Measurements from ENCODE around the gene DTNB.

Gene DTNB

DNA sequence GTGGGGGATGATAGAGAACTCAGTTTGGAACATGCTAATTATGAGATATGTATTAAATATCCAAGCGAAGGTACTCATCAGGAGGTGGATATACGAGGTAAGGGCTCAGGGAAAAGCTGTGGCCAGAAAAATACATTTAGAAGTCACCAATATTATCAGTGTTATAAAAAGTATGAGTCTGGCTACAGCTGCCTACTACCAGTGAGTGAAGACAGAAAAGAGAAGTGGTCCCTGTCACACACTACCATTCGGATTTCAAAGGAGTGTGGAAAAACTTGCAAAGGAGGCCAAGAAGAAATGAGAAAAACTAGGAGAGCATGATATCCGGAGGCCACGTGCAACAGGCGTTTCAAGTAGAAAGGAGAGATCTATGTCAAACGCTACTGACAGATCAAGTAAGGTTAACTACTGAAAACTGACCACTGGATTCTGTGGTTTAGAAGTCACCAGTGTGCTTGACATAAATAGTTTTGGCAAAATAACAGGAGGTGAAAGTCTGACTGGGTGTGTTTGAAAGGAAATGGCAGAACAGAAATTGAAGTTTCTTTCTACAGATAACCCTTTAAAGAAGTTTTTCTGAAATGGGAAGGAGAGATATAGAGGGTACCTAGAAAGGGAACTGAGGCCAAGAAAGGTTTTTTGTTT lies 213.0 kb downstream of the DTNB start:
- DNase-seq (ENCODE audit: low read depth in 2 of 2): no peak

DNA sequence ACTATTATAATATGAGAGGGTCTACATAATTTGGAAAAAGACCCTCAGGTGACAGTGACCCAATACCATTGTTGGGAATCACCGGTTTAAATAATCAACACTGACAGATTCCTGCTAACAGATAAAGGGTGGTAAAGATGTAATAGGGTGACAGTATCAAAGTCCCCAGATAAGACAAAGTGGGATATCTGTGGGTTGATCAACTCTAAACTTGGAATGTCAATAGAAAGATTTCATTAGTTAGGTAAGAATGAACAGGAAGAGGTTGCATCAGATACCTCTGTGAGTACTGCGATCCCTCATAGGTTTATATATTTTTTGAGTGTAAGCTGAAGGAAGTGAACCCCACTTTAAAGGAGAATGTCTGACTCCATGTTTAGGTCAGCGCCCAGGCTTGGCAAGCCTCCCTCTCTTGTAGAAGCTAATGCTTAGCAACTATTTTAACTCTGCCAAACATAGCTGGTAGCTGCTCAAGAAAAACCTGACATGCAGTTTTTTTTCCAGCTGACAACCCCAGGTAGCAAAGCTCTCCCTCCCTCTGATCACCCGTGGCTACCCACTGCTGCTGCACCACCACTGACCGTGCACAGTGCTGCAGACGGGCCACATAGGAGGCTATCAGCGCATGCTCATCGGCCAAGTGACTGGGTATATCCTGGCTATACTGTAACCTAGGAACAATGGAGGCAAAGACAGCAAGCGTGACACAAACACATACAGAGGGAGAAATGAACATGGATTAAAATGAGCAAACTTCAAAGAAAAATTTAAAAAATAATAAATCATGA lies 218.4 kb downstream of the DTNB start:
- no peak for DNase-seq (ENCODE audit: low read depth in 2 of 2)

DNA sequence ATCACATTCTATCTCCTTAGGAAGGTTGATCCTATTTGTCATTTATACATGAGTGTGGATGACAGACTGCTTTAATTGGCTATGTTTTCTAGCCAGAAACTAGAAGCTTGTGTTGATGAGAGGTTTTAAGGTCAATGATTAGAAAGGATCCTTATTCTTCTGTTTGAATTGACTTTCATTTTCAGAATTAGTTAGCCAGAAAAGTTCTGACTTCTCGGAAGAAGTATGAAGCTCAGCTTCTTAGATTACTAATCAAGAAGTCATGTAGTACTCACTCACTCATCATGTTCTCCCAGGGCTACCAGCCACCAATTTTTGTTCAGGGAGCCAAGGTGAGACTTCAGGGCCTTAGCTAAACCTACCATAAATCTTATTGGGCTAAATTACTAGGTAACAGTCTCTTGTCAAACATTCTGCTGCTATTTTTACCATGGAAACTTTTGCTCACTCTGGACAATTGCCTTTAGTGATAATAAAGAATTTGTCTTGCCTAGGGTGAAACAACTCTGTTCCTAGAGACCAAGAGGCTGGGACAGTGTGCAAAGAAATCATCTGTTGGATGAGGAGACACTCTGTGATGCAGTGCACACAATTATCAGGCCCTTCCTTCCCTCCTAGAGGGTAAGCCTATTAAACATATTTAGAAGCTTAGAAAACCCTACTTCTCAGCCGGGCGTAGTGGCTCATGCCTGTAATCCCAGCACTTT lies 220.0 kb downstream of the DTNB start:
- DNase-seq (ENCODE audit: low read depth in 2 of 2): no peak

DNA sequence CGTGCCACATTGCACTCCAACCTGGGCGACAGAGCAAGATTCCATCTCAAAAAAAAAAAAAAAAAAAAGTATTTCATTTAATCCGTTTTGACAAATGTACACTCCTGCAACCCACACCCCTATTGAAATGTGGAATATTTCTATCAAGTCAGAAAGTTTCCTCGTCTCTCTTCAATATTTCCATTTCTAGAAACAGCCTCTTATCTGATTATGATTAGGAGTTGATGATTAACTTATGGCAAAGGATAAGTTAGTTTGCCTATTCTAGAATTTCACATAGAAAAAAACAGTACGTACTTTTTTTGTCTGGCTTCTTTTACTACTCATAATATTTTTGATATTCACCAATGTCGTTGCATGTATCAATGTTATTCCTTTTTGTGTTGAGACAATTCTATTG lies 224.6 kb downstream of the DTNB start:
- DNase-seq (ENCODE audit: low read depth in 2 of 2): no peak

DNA sequence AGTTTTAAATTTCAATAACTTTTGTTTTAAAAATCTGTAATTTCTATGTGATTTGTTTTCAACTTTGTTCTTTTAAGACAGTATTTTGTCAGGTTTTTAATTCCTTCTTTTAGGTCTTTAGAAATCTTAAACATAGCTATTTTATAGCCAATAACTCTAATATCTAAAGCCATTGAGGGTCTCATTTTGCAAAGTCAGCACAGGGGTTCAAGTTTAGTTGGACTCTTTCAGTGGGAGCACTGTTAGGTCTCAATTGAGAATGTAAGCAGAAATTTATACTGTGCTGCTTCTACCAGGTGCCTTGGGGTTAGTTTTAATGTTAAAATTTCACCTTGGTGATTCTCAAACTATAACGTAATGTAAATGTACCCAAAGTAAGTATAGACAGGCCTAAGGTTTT lies 226.4 kb downstream of the DTNB start:
- DNase-seq (ENCODE audit: low read depth in 2 of 2): no peak

DNA sequence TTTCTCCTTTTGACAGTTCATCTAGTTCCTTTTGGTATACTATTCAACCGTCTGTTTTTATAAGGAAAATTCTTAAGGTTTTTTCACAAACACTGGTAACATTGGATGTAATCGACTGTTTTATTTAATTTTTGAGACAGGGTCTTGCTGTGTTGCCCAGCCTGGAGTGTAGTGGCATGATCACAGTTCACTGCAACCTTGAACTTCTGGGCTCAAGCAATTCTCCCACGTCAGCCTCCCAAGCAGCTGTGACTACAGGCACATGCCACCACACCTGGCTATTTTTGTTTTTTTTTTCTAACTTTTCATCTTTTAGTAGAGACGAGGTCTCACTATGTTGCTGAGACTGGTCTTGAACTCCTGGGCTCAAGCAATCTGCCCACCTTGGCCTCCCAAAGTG lies 227.3 kb downstream of the DTNB start:
- DNase-seq (ENCODE audit: low read depth in 2 of 2): no peak

DNA sequence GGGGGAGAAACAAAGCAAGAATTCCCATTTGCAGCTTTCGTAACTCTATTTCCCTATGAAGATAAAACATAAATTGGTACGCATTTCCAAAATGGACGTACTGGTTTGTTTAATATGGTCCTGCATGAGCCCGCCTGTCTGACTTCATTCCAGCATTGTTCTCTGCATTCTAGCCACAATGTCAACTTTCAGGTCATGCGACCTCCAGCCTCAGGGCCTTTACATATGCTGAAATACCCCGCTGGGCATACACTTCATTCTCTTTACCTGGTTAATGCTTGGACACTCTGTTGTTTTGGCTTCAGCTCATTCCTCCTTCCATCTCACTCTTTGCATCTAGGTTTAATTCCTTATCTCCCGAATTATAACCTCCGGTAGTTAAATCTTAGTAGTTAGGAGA lies 227.9 kb downstream of the DTNB start:
- no peak for DNase-seq (ENCODE audit: low read depth in 2 of 2)

DNA sequence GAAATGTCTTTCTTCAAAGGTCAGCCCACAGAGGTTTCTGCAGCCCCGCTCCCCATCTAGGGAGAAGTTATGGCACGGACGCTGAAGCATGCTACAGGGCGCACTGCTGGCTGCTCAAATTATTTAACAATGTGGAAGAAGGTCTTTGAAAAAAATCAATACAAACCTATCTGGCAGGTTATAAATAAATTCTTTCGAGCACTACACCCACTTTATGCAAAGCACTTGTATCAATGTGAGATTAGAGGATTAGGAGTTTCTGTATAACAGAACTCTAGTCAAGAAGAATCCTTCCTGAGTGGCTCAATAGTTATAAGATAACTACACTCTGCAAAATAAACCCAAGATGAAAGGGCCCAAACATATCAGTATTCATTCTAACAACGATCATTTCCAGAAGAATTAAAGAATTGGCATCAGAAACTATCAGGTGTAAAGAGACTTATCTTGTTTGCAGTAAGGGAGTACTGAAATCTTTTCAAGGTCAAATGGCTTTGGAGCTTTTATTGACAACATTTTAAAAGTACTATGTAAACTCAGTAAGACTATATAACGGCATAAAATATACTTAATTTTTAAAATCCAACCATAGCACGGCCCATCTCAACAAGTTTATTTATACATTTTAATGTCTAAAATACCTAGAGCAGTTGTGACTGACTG lies 228.6 kb downstream of the DTNB start:
- no peak for DNase-seq (ENCODE audit: low read depth in 2 of 2)

DNA sequence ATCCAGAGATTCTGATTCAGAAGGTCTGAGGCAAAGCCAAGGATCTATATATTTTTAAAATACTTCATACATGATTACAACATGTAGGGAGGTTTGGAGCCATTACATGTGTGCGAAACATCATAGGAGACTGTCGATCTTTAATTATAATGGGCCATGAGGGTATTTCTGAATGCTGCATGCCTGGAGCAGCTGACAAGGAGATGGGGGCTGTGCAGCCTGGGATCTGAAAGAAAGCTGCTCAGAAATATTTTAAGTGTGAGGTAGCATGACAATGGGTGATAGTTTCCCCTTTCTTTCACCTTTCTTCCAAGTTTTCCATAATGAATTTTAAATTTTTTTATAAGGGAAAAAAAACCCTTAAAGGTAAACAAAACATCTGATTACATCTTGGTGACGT lies 229.6 kb downstream of the DTNB start:
- no peak for DNase-seq (ENCODE audit: low read depth in 2 of 2)

DNA sequence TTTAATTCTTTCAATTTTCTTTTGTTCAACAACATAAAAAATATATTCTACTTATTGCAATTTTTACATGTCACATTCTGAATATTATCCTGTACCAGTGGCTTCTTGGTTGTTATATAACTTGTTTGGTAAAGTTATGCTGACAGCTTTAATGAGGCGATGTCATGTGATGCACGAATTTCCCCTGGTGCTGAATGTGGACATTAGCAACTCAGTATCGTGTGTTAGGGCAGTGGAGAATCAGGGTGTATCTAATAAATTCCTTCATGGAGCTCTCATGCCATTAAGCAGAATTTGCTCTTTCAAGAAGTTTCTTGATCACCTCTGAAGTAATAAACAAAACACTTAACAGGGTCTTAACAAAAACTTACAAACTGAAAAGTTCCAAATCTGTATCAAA lies 232.0 kb downstream of the DTNB start:
- DNase-seq (ENCODE audit: low read depth in 2 of 2): no peak

DNA sequence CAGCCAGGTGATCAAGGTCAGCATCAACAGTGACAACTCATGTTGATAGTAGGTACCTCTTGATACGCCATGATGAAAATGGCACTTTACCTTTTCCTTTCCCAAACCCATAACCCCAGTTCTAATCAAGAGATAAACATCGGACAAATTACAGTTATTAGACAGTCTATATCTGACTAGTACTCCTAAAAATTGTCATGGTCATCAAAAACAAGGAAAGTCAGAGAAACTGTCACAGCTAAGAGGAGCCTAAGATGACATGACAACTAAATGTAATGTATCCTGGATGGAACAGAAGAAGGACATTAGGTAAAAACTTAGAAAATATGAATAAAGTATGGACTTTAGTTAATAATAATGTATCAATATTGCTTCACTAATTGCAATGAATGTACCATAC lies 234.6 kb downstream of the DTNB start:
- DNase-seq (ENCODE audit: low read depth in 2 of 2): no peak

DNA sequence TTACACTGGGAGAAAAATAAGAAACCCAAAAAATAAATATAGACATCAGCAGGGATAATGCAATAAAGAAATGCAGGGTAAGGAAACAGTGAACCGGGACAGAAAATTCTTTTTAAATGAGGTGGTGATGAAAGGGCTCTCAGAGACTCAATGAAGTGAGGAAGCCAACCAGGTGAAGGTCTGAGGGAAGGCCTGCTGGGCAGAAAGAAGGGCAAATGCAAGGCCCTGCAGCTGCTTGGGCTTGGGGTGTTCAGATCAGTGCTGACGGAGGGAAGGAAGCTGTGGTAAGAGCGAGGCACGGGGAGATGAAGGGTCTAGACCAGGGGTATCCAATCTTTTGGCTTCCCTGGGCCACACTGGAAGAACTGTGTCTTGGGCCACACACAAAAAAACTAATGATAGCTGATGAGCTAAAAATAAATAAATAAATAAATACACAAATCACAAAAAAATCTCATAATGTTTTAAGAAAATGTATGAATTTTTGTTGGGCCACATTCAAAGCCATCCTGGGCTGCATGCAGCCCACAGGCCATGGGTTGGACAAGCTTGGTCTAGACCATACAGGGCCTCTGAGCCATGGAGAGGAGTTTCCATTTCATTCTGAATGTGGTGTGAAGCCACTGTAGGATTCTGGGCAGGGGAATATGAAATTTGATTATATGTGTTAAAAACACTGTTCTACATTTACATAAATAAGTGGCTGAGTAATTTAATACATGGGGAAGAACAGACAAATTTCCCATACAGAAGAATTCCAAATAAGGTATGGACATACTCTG lies 235.3 kb downstream of the DTNB start:
- DNase-seq (ENCODE audit: low read depth in 2 of 2): no peak

DNA sequence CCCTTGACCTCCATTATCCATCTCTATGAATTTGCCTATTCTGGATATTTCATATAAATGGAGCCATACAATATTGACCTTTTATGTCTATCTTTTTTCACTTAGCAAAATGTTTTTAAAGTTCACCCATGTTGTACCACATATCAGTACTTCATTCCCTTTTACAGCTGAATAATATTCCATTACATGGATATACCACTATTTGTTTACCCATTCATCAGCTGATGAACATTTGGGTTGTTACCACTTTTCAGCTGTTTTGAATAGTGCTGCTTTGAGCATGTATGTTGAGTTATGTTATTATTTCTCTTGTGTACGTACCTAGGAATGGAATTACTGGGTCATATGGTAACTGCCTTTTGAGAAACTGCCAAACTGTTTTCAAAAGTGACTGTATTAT lies 238.0 kb downstream of the DTNB start:
- DNase-seq (ENCODE audit: low read depth in 2 of 2): no peak

DNA sequence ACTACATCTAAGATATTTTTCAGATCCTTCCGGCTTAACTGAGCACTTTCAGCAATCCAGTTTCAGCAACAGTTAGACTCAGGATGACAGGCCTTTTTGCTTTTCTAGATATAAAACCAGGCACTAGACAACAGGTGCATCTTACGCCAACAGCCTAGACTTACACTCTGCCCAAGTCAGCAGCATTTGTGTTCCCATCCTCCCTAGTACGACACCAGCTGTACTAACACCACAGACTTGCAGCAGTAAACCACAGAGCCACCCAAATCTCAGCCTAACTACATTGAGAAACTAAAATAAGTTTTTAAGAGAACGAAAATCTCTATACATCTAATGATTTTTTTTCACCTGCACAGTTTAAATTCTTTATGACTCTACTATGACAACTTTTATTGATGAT lies 241.8 kb downstream of the DTNB start:
- DNase-seq (ENCODE audit: low read depth in 2 of 2): no peak

DNA sequence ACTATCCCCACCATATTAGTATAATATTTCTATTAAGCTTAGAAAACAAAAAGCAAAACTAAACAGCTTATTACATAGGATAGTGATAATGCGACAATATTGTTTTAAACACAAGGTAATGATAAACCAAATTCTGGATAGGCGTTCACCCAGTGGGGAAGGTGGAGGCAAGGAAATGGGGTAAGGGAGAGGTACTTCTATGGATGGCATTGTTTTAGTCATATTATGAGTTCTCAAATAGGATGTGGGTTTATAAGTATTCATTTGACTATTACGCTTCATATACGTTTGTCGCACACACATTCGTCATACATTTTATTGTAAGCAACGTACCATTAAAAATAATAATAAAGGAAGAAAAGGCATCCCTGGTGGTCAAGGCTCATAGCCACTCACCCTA lies 242.8 kb downstream of the DTNB start:
- DNase-seq (ENCODE audit: low read depth in 2 of 2): no peak

DNA sequence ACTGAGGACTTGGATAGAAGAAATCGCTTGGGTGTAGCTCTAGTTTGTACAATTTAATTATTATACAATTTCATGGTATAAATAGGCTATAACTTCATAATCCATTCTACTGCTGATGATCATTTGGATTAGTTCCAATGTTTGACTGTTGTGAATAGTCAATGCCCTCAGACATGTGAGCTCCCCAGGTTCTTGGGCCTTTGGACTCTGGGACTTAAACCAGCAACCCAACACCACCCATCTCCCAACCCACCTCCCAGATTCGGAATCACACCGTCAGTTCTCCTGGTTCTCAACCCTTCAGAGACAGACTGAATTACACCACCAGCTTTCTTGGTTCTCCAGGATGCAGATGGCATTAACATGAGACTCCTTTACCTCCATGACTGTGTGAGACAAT lies 247.1 kb downstream of the DTNB start:
- no peak for DNase-seq (ENCODE audit: low read depth in 2 of 2)

DNA sequence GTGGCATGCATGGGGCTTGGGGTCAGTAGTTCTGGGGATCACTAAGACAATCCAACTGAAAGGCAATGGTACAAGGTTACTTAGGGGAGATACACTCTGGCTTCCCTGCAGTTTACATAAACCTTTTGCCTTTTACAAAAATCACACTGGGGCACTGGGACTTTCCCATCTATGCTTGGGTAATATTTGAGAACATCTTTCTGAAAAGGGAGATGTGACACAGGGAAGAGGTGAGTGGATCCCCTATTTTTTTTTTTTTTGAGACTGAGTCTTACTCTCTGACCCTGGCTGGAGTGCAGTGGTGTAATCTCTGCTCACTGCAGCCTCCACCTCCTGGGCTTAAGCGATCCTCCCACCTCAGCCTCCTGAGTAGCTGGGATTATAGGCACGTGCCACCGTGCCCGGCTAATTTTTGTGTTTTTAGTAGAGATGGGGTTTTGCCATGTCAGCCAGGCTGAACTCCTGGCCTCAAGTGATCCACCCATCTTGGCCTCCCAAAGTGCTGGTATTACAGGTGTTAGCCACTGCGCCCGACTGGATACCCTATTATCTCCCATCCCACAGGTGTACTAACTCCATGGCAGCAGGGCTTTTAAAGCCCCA lies 248.8 kb downstream of the DTNB start:
- no peak for DNase-seq (ENCODE audit: low read depth in 2 of 2)

DNA sequence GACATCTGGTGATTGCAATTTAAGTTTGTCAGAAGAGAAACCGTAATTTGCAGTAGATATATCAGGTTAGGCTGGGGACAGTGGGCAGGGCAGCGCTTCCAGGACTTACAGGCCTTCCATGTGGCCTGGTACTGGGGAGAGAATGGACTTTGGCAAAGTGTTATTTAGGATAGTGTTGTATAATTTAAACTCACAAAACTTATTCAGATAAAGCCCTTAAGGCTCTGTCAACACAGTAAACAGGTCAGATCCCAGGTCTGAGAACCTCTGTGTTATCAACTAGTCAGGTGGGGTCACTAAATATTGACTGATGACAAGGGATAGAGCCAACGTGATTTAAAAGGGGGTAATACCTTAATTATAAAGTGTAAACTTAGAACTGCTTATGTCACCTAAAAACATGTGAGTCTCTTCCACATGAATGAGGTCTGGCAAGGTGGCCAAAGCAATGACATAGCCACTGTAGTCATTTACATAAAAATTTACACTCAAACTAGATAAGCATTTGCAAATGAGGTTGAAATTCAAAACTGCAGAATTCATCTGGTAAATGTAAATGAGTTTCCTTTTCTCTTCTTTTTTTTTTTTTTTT lies 251.5 kb downstream of the DTNB start:
- DNase-seq (ENCODE audit: low read depth in 2 of 2): no peak

DNA sequence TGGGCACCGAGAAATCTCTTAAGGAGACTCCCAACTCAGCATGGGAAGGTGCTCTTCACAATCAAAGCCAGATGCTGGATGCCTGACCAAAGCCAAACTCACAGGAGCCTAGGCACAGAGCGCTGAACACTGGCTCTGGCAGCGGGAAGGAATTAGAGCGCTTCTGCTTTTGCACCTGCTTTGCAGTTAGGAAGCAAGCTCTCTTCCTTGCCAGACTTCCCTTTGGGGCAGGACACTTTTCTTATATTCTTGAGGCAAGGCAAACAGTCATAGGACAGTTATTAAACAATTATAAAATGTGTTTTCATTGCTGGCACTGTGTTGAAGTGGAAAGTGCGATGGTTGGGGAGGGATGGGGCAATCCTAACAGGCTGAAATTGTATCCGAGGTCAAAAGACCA lies 252.1 kb downstream of the DTNB start:
- DNase-seq (ENCODE audit: low read depth in 2 of 2): no peak

DNA sequence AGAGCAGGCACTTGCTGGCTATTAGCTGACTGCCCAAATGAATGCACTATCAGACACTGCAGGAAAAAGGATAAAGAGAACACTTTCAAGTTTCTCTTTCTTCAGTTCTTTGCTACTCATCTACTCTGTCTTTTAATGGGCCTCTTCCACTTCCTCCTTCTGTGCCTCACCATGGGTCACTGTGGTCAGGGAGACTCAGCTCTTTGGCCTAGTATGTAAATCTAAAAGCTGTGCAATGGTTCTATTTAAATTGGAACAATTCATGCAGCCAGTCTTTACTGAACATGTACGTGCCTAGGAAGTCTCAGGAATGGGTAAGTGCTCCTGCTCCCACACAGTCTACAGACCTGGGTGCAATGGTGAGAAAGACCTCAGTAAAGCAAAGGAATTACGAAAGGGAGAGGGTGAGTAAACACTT lies 252.5 kb downstream of the DTNB start:
- no peak for DNase-seq (ENCODE audit: low read depth in 2 of 2)

DNA sequence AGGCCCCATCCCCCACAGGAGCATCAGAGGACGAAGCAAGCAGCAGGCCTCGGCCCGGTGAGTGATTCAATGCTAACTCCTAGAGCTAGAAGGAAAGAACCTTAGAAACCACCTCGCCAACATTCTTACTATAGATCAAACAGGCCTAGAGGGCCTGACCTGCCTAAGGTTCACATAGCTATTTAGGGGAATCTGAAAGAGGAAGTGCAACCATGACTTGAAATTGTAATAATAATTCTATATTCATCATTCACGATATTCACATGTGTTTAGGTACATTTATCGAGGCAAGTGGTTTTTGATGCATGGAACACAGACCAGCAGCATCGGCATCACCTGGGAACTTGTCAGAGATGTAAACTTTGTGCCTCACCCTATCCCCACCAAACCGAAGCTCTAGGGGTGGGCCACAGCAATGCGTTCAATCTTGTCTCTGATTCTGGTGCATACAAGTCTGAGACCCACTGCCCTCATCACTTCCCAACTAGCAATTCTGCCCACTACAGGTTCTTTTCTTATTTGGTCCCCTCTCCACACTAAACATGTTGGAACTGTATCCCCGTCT lies 253.6 kb downstream of the DTNB start:
- no peak for DNase-seq (ENCODE audit: low read depth in 2 of 2)

Data from fibroblast of skin of left biceps (primary cell).